ENCODE measurements around the gene CCDC88C. TPM values are rescaled to one million over a fixed set of nuclear protein-coding genes. Genes with fewer than 3 reads are reported as not detected.

Gene CCDC88C
- total RNA-seq, 2 donors from 2014 or later, result 3.5 to 5.0 TPM

GRCh38 chr14:91387169-91387835, 30.3 kb downstream of the CCDC88C start:
- ATAC-seq (no peak), DNase-seq (no peak)
- intact Hi-C loops (cut with DNase I), result no loop called here

DNA sequence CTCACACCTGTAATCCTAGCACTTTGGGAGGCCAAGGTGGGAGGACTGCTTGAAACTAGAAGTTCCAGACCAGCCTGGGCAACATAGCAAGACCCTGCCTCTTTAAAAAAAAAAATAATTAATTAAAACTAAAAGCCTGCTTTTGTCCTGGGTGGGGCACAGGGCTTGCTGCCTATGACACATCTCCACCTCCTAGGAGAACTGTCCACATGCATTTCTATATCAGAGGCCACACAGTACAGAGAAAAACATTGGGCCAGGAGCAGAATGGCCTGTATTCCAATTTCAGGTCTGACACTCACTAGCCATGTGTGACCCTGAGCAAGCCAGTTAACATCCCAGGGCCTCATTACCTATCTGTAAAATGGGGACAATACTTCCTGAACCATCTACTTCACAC, 31.9 kb downstream of the CCDC88C start:
- DNase-seq, result no peak
- intact Hi-C loops (cut with DNase I), result no loop called here
- ATAC-seq, result no peak

- DNase-seq (no peak), ATAC-seq (no peak)
- intact Hi-C loops (cut with DNase I), result no loop called here
These were observed 32.4 kb downstream of the CCDC88C start for GRCh38 chr14:91385224-91385623.

DNA sequence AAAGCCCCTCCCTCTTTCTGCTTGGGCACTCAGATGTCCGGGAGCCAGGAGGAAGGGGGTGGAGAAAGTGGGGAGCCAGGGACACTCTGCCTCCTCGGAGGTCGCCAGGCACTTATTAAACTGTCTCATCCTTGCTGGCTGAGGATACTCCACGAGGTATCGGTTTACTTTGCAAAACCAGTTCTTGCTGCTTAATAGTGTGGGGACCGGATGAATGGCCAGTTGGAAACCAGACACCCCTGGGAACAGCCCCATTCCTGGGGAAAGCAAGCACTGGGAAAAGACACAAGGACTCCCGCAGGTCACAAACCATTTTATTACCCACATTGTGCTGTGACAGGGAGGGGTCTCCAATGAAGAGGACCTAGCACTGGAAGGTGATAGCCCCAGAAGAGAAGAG, 34.2 kb downstream of the CCDC88C start:
- intact Hi-C loops (cut with DNase I), result no loop called here
- ATAC-seq (no peak), DNase-seq (no peak)

GRCh38 chr14:91381801-91382670, 35.6 kb downstream of the CCDC88C start:
- DNase-seq (no peak), ATAC-seq (no peak)
- intact Hi-C loops (cut with DNase I), result no loop called here

DNA sequence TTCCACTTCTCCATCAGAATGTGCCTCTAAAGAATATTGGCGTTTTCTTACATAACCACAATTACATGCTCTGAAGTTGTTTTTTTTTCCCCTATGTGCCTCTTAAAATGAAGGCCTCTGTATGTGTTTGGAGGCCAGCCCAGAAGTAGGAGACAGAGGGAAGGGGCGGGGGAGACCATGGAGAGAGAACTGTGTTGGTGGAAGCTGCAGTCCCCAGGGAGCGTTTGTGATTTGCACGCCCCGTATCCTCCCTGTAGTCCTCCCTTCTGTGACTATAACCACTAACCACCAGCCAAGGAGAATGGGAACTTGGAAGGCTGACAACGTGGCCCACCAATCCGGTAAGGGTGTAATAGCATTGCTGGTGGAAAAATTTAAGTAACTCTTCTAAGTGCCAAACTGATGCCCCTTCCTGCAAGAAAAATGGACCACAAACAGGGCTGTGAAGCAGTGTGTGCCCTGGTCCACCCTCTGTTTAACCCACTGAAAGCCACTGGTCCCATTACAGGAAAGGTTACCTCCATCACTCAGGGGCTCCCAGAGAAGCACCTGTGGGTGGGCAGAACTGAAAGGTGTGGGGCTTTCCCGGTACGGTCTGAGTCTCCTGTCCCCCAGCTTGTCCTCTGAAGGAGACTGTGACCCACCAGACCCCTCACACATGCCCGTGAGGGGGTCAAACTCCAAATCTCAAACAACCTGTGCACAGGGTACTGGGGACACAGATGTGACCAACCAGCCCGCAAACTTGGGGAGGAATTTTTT, 36.8 kb downstream of the CCDC88C start:
- intact Hi-C loops (cut with DNase I), result no loop called here
- DNase-seq, result peak; percentile 55
- peak in 1 of 2 donors; percentile 26 for ATAC-seq

- ATAC-seq (no peak), DNase-seq (no peak)
- intact Hi-C loops (cut with DNase I), result no loop called here
These were observed 37.5 kb downstream of the CCDC88C start for GRCh38 chr14:91380123-91380522.

GRCh38 chr14:91379579-91379932, 38.1 kb downstream of the CCDC88C start:
- DNase-seq, result no peak
- intact Hi-C loops (cut with DNase I), result no loop called here
- ATAC-seq, result no peak

DNA sequence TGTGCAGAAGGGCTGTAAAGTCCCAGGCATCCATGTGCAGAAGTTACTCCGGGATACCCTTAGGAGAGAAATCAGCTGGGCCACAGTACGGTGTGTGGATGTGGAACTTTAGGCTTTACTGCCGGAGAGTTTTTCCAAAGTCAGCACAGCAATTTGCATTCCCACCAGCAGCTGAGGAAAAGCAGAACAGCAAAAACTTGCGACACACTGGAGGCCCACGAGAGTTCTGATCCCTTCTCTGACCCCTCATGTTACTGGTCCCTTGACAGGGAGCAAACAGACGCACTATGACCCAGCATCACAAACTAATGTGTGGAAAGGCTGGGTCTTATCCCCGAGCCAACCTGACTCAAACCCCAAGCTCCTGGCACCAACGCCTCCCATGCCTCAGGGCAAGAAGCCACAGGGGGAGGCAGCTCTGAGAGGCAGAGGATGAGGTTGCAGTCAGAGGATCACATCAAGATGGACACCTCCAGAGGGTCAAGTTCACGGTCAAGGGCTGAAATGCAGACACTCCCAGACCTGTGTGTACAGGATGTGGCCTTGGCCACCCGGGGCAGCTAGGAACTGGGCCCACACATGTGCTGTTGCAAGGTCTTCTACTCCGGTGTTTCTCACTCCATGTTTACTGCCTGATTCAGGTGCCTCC, 38.6 kb downstream of the CCDC88C start:
- ATAC-seq, result no peak

GRCh38 chr14:91377700-91378652, 39.6 kb downstream of the CCDC88C start:
- DNase-seq, result no peak
- peak; percentile 12 to 22 for ATAC-seq
- intact Hi-C loops (cut with DNase I), result no loop called here

More for the DNA sequence above, 38.6 kb downstream of the CCDC88C start:
- intact Hi-C loops (cut with DNase I), result no loop called here
- DNase-seq, result no peak

DNA sequence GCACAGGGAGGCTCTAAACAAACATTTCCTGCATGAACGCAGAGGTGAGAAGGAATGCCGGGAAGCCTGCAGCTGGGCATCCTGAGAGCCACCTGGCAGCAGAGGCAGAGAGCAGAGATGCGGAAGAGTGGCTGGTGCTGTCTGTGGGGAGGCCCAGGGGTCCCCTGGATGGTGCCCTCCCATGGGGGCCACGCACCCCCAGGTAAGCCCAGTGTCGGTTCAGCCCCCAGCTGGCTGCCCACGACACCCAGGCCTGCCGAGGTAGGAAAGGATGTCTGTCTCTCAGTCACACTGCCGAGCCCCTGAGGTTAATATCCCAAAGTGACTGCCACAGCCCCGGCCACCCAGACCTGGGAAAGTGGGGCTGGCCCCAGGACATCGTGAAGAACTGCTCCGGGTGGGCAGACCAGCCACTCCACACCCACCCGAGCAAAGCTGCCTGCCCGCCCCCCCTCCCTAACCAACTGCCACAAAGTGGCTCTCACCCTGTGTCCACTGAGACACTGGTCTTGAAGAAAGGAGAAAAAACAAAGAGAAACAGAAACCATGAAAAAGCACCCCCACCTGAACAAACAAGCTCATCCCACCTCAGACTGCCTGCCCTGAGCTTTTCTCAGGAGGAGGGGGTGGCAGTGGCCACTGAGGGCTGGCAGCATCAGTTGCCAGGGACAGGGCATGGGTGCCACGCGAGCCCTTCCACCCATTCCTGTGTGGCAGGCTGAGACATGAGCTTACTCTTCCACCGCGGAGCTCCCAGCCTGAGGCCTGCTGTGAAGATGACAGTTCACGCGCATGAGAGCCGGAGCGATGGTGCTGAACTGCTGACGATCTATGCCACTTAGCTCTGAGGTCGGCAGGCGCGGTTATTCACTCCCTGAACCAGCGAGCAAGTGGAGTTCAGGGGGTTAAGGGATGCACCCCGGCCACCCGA, 40.8 kb downstream of the CCDC88C start:
- no peak for DNase-seq
- intact Hi-C loops (cut with DNase I), result no loop called here
- ATAC-seq, result no peak

GRCh38 chr14:91375720-91376452, 41.7 kb downstream of the CCDC88C start:
- DNase-seq (no peak), ATAC-seq (no peak)
- intact Hi-C loops (cut with DNase I), result no loop called here

- intact Hi-C loops (cut with DNase I), result no loop called here
- no peak for DNase-seq
- no peak for ATAC-seq
These were observed 42.5 kb downstream of the CCDC88C start for GRCh38 chr14:91374879-91375702.

DNA sequence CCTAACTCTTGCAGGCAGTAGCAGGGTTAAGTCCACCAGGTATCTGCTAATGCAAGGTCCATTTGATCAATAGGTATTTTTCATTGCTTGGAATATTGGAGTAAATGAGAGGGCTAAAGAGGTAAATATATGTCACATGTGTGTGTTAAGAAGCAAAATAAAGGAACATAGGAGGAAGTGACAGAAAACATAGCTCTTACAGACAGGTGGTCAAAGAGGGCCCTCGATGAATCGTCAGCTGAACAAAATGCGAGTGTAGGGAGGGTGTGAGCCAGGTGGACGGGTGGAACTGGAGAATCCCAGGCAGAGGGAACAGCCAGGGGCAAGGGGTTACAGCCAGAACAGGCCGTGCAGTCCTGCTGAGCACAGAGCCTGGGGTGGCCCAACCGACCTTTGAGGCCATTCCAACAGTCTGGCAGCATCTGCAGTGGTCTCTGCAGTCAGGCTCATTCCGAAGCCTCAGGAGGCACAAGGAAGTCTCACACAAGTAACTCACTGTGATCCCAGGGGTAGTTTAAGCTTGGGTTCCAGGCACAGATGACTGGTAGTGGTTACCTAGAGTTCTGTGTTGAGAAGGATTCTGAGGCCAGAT, 43.2 kb downstream of the CCDC88C start:
- intact Hi-C loops (cut with DNase I), result no loop called here
- ATAC-seq (no peak), DNase-seq (no peak)

- DNase-seq (no peak), ATAC-seq (peak in 1 of 2 donors; percentile 20)
- intact Hi-C loops (cut with DNase I), result no loop called here
These were observed 43.9 kb downstream of the CCDC88C start for GRCh38 chr14:91373591-91374254.

All from left cardiac atrium (tissue), 4 donors.